Measurements from ENCODE around the gene SATB1. TPM values are rescaled to one million over a fixed set of nuclear protein-coding genes. Genes with fewer than 3 reads are reported as not detected.

SATB1 gene
- polyA plus RNA-seq (2013, experiment 1 of 2): 26.0 TPM
- polyA plus RNA-seq (2013, experiment 2 of 2): 26.9 TPM

DNA sequence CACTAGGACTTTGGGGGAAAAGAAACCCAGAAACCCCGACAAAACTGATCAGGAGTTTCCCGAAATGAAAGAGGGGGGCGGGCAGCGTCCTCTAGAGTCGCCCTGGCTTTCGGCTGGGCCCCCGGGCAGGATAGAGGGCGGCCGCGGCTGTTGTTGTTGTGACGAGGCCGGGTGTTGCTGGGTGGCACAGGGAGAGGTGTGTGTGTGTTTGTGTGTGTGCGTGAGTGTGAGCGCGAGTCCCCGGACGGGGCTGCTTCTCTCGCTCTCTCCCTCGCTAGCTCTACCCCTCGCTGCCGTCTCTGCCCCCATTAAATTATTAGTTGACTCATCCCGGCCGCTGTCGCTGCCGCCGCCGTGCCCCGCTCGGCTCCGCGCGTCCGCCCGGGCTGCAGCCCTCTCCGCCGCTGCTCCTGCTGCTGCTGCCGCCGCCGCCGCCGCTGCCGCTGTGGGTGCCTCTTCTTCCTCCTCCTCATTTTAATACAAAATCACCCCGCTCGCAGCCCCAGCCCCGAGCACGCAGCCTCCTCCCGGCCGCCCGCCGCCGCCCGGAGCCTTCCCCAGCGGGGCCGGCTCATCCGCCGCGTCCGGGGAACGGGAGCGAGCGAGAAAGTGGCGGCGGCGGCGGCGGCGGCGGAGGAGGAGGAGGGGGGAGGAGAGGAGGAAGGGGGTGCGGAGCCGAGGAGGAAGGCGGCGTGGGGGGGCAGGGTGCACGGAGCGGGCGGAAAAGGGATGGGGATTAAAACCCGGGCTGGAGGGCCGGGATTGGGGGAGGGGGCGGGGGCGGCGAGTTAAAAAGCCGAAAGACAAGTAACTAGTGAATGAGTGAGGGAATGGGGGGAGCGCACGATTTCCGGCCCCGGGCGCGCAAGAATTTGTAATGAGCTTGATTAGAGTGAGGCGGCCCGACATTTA is at the start of gene SATB1:
SATB1 (minus strand) TSS at position 611 of the 912 bp plus-strand sequence. CDS start 4,372 bp downstream, outside the sequence.
- Histone ChIP-seq H3K79me1 (ENCODE audit: low read length) (no peaks in the 10 kb centered on the region), H3K4me3 (ENCODE audit: low read length) (peak within 1 kb of the TSS; percentile 76), H3K27ac (ENCODE audit: low read depth, low read length) (peak within 1 kb of the TSS; percentile 72), H3K18ac (ENCODE audit: low read length) (peak within 1 kb of the TSS; percentile 96), H3K79me2 (ENCODE audit: control insufficient read depth, insufficient read depth, low read length) (no peaks in the 10 kb centered on the region), H3K4me1 (ENCODE audit: control insufficient read depth, low read depth, low read length) (peaks cover under 1% of the 10 kb centered on the region), H2BK15ac (replicated peaks; ENCODE audit: low read depth) (no peak within 1 kb of the TSS), H2BK120ac (ENCODE audit: low read depth, low read length) (peak within 1 kb of the TSS; percentile 56), H4K8ac (ENCODE audit: low read depth, low read length) (no peak within 1 kb of the TSS), H3K4ac (ENCODE audit: low read depth, low read length) (no peak within 1 kb of the TSS), H4K5ac (ENCODE audit: low read length) (no peak within 1 kb of the TSS), H3K9ac (ENCODE audit: low read length) (peak within 1 kb of the TSS; percentile 78), H3K23ac (ENCODE audit: low read length) (peak within 1 kb of the TSS; percentile 32), H3K36me3 (ENCODE audit: control insufficient read depth, insufficient read depth, low read length) (no peaks in the 10 kb centered on the region), H3K56ac (ENCODE audit: low read length) (peak within 1 kb of the TSS; percentile 90), H3K4me2 (ENCODE audit: low read length) (peak within 1 kb of the TSS; percentile 64), H2BK5ac (ENCODE audit: low read length) (peak within 1 kb of the TSS; percentile 37), H3K27me3 (ENCODE audit: insufficient read depth, low read length, poor library complexity) (no peaks in the 10 kb centered on the region), H2AK5ac (ENCODE audit: low read length) (no peak within 1 kb of the TSS)
- peak; percentile 89 for DNase-seq
- no CpG with 5 or more reads among the region's 89 CpGs for WGBS (ENCODE audit: extremely low coverage, insufficient coverage, low lambda C conversion rate)

DNA sequence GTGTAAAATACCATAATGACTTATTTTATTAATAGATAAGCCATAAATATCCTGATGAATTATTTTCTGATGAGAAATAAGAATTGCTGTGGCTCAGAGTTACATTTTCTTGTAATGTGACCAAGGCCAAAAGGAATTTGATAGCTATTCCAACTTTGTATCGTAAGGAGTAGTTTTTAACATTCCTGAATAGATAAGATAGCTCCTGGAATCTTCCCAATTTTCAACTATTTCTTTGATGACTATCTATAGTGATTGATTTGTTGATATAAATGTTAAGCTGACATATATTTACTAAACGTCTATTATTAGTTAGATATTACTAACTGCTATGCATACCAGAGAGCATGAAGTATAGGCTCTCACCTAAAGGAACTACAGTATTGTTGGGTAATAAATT is 49.1 kb upstream of the SATB1 start:
- no peaks in the 10 kb centered on the region for H3K79me1 ChIP-seq (ENCODE audit: low read length)
- H4K5ac ChIP-seq (ENCODE audit: low read length): no peak overlapping the region
- no peak overlapping the region for H3K4ac ChIP-seq (ENCODE audit: low read depth, low read length)
- no peaks in the 10 kb centered on the region for H3K27me3 ChIP-seq (ENCODE audit: insufficient read depth, low read length, poor library complexity)
- no peak overlapping the region for H3K9ac ChIP-seq (ENCODE audit: low read length)
- no peak overlapping the region for H3K18ac ChIP-seq (ENCODE audit: low read length)
- peaks cover 5% of the 10 kb centered on the region for H3K4me1 ChIP-seq (ENCODE audit: control insufficient read depth, low read depth, low read length)
- H3K4me3 ChIP-seq (ENCODE audit: low read length): no peak overlapping the region
- H2BK15ac ChIP-seq (replicated peaks; ENCODE audit: low read depth): no peak overlapping the region
- no peaks in the 10 kb centered on the region for H3K79me2 ChIP-seq (ENCODE audit: control insufficient read depth, insufficient read depth, low read length)
- H3K23ac ChIP-seq (ENCODE audit: low read length): no peak overlapping the region
- no peak overlapping the region for H3K56ac ChIP-seq (ENCODE audit: low read length)
- H2BK120ac ChIP-seq (ENCODE audit: low read depth, low read length): no peak overlapping the region
- H2AK5ac ChIP-seq (ENCODE audit: low read length): no peak overlapping the region
- no peak overlapping the region for H3K4me2 ChIP-seq (ENCODE audit: low read length)
- H2BK5ac ChIP-seq (ENCODE audit: low read length): no peak overlapping the region
- WGBS (ENCODE audit: extremely low coverage, insufficient coverage, low lambda C conversion rate): no CpG with 5 or more reads among the region's 2 CpGs
- H3K36me3 ChIP-seq (ENCODE audit: control insufficient read depth, insufficient read depth, low read length): no peaks in the 10 kb centered on the region
- H4K8ac ChIP-seq (ENCODE audit: low read depth, low read length): no peak overlapping the region
- H3K27ac ChIP-seq (ENCODE audit: low read depth, low read length): no peak overlapping the region
- DNase-seq: peak; percentile 80

DNA sequence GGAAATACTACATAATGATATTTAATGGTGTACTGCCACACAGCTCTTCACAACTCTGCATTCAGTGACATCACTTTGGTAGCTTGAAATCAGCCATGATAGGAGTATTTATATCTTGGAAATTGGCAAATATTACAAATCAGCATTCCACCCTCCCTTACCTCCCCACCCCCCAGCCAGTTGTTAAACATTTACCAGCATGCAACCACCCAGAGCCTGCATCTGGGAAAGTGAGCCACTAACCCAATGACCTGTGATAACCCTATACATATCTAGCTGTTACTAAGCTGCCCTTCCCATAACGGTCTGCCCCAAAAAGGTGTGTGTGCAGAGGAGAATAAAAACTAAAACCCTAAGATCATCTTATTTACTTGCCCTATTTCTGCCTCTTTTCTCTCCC is 44.6 kb upstream of the SATB1 start:
- Histone ChIP-seq H3K56ac (ENCODE audit: low read length) (no peak overlapping the region), H3K36me3 (ENCODE audit: control insufficient read depth, insufficient read depth, low read length) (no peaks in the 10 kb centered on the region), H2BK5ac (ENCODE audit: low read length) (no peak overlapping the region), H3K4me3 (ENCODE audit: low read length) (no peak overlapping the region), H3K4me1 (ENCODE audit: control insufficient read depth, low read depth, low read length) (peaks cover 3% of the 10 kb centered on the region), H3K9ac (ENCODE audit: low read length) (no peak overlapping the region), H3K4ac (ENCODE audit: low read depth, low read length) (no peak overlapping the region), H3K27ac (ENCODE audit: low read depth, low read length) (no peak overlapping the region), H4K8ac (ENCODE audit: low read depth, low read length) (no peak overlapping the region), H3K79me2 (ENCODE audit: control insufficient read depth, insufficient read depth, low read length) (no peaks in the 10 kb centered on the region), H2BK15ac (replicated peaks; ENCODE audit: low read depth) (no peak overlapping the region), H4K5ac (ENCODE audit: low read length) (no peak overlapping the region), H3K23ac (ENCODE audit: low read length) (no peak overlapping the region), H2AK5ac (ENCODE audit: low read length) (no peak overlapping the region), H3K18ac (ENCODE audit: low read length) (no peak overlapping the region), H3K79me1 (ENCODE audit: low read length) (no peaks in the 10 kb centered on the region), H3K4me2 (ENCODE audit: low read length) (no peak overlapping the region), H2BK120ac (ENCODE audit: low read depth, low read length) (no peak overlapping the region), H3K27me3 (ENCODE audit: insufficient read depth, low read length, poor library complexity) (no peaks in the 10 kb centered on the region)
- WGBS (ENCODE audit: extremely low coverage, insufficient coverage, low lambda C conversion rate): no CpG with 5 or more reads among the region's 1 CpG
- no peak for DNase-seq

DNA sequence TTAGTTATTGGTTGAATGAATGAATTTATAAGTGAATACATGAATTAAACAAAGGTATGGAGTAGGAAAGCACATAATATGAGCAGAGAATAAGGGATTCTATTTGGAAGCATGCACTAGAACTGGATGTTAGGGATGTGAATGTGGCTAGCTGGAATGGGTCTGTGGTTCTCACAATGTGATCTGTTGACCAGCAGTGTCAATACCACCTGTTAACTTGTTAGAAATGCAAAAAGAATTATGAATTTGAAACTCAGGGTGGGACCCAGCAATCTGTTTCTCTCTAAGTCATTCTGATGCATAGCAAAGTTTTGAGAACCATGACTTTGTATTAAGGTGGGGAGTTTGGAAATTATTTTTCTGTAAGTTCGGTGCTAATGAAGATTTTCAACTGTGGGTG is 41.0 kb upstream of the SATB1 start:
- Histone ChIP-seq H3K23ac (ENCODE audit: low read length) (no peak overlapping the region), H4K5ac (ENCODE audit: low read length) (no peak overlapping the region), H2BK5ac (ENCODE audit: low read length) (no peak overlapping the region), H4K8ac (ENCODE audit: low read depth, low read length) (no peak overlapping the region), H3K56ac (ENCODE audit: low read length) (no peak overlapping the region), H3K4me2 (ENCODE audit: low read length) (no peak overlapping the region), H3K4me1 (ENCODE audit: control insufficient read depth, low read depth, low read length) (no peaks in the 10 kb centered on the region), H3K27me3 (ENCODE audit: insufficient read depth, low read length, poor library complexity) (no peaks in the 10 kb centered on the region), H3K9ac (ENCODE audit: low read length) (no peak overlapping the region), H3K4me3 (ENCODE audit: low read length) (no peak overlapping the region), H3K79me2 (ENCODE audit: control insufficient read depth, insufficient read depth, low read length) (no peaks in the 10 kb centered on the region), H3K79me1 (ENCODE audit: low read length) (no peaks in the 10 kb centered on the region), H2BK15ac (replicated peaks; ENCODE audit: low read depth) (no peak overlapping the region), H3K36me3 (ENCODE audit: control insufficient read depth, insufficient read depth, low read length) (no peaks in the 10 kb centered on the region), H3K18ac (ENCODE audit: low read length) (no peak overlapping the region), H3K4ac (ENCODE audit: low read depth, low read length) (no peak overlapping the region), H2AK5ac (ENCODE audit: low read length) (no peak overlapping the region), H3K27ac (ENCODE audit: low read depth, low read length) (no peak overlapping the region), H2BK120ac (ENCODE audit: low read depth, low read length) (no peak overlapping the region)
- no CpG with 5 or more reads among the region's 1 CpG for WGBS (ENCODE audit: extremely low coverage, insufficient coverage, low lambda C conversion rate)
- DNase-seq: no peak

DNA sequence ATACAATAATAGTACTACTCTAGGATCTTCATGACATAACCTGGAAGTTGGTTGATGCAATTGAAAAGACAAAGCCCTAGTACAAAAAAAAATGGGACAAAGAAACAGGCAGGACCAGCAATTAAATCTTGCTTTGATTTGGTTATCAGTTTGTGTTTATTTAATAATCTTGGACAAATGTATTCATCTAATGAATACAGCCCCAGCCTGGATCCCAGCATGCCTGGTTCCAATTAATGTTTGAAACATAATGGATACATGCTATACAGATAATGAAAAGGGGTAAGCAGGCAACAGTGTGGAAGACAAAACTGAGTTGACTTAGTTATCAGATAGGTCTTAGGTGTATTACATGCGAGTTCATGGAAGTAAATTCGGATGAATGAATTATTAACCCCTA is 29.6 kb upstream of the SATB1 start:
- H3K27me3 ChIP-seq (ENCODE audit: insufficient read depth, low read length, poor library complexity): no peaks in the 10 kb centered on the region
- H2BK120ac ChIP-seq (ENCODE audit: low read depth, low read length): no peak overlapping the region
- H3K79me2 ChIP-seq (ENCODE audit: control insufficient read depth, insufficient read depth, low read length): no peaks in the 10 kb centered on the region
- H3K27ac ChIP-seq (ENCODE audit: low read depth, low read length): no peak overlapping the region
- H3K4me3 ChIP-seq (ENCODE audit: low read length): no peak overlapping the region
- no peak for DNase-seq
- no peak overlapping the region for H3K4me2 ChIP-seq (ENCODE audit: low read length)
- no peak overlapping the region for H4K8ac ChIP-seq (ENCODE audit: low read depth, low read length)
- H3K4ac ChIP-seq (ENCODE audit: low read depth, low read length): no peak overlapping the region
- no peak overlapping the region for H2AK5ac ChIP-seq (ENCODE audit: low read length)
- no peak overlapping the region for H3K9ac ChIP-seq (ENCODE audit: low read length)
- H4K5ac ChIP-seq (ENCODE audit: low read length): no peak overlapping the region
- H3K18ac ChIP-seq (ENCODE audit: low read length): no peak overlapping the region
- H3K56ac ChIP-seq (ENCODE audit: low read length): no peak overlapping the region
- H3K79me1 ChIP-seq (ENCODE audit: low read length): no peaks in the 10 kb centered on the region
- no peaks in the 10 kb centered on the region for H3K36me3 ChIP-seq (ENCODE audit: control insufficient read depth, insufficient read depth, low read length)
- no CpG with 5 or more reads among the region's 2 CpGs for WGBS (ENCODE audit: extremely low coverage, insufficient coverage, low lambda C conversion rate)
- no peak overlapping the region for H2BK5ac ChIP-seq (ENCODE audit: low read length)
- no peak overlapping the region for H3K23ac ChIP-seq (ENCODE audit: low read length)
- no peak overlapping the region for H2BK15ac ChIP-seq (replicated peaks; ENCODE audit: low read depth)
- no peaks in the 10 kb centered on the region for H3K4me1 ChIP-seq (ENCODE audit: control insufficient read depth, low read depth, low read length)

Data from mesendoderm (in vitro differentiated cells).